ENCODE results near the gene METTL14. TPM values are rescaled to one million over a fixed set of nuclear protein-coding genes. Genes with fewer than 3 reads are reported as not detected.

The METTL14 gene
- total RNA-seq, 1 donor: 19.0 TPM

GRCh38 chr4:118721752-118722151 lies 36.6 kb downstream of the METTL14 start:
- no peak for DNase-seq (ENCODE audit: low read depth)
- TF ChIP-seq CTCF (IDR thresholded peaks at IDR 0.05; ENCODE audit: insufficient read depth, low read depth, low read length): no peak
- no peak overlapping the region for H3K4me3 ChIP-seq (ENCODE audit: low read depth, low read length)

GRCh38 chr4:118723369-118723768 lies 38.2 kb downstream of the METTL14 start:
- no peak for TF ChIP-seq CTCF (IDR thresholded peaks at IDR 0.05; ENCODE audit: insufficient read depth, low read depth, low read length)
- DNase-seq (ENCODE audit: low read depth): no peak
- no peak overlapping the region for H3K4me3 ChIP-seq (ENCODE audit: low read depth, low read length)

GRCh38 chr4:118727360-118727759 lies 42.2 kb downstream of the METTL14 start:
- H3K4me3 ChIP-seq (ENCODE audit: low read depth, low read length): no peak overlapping the region
- DNase-seq (ENCODE audit: low read depth): no peak
- TF ChIP-seq CTCF (IDR thresholded peaks at IDR 0.05; ENCODE audit: insufficient read depth, low read depth, low read length): no peak

- peak; percentile 77 for DNase-seq (ENCODE audit: low read depth)
- no peak overlapping the region for H3K4me3 ChIP-seq (ENCODE audit: low read depth, low read length)
- no peak for TF ChIP-seq CTCF (IDR thresholded peaks at IDR 0.05; ENCODE audit: insufficient read depth, low read depth, low read length)
Observed at GRCh38 chr4:118729287-118730286, 44.4 kb downstream of the METTL14 start.

- no peak for TF ChIP-seq CTCF (IDR thresholded peaks at IDR 0.05; ENCODE audit: insufficient read depth, low read depth, low read length)
- DNase-seq (ENCODE audit: low read depth): no peak
- H3K4me3 ChIP-seq (ENCODE audit: low read depth, low read length): no peak overlapping the region
Observed at GRCh38 chr4:118730683-118731082, 45.5 kb downstream of the METTL14 start.

- no peak for DNase-seq (ENCODE audit: low read depth)
- no peak for TF ChIP-seq CTCF (IDR thresholded peaks at IDR 0.05; ENCODE audit: insufficient read depth, low read depth, low read length)
Observed at GRCh38 chr4:118732591-118733330, 47.6 kb downstream of the METTL14 start.

More at GRCh38 chr4:118732591-118733330, 47.6 kb downstream of the METTL14 start:
- H3K4me3 ChIP-seq (ENCODE audit: low read depth, low read length): no peak overlapping the region

Measured in fibroblast of villous mesenchyme (primary cell).